SH-SY5Y (cell line): Measurements from ENCODE around the gene MLN.

Experiments used
- GATA2 ChIP-seq: IDR thresholded peaks from 2 replicates; pipeline ENCODE4 v1.6.1; 2011; ENCODE audit warnings: mild to moderate bottlenecking, low read depth, low read length
- GATA3 ChIP-seq: IDR thresholded peaks from 2 replicates; pipeline ENCODE4 v1.6.1; 2011; ENCODE audit warnings: low read depth, mild to moderate bottlenecking, low read length, moderate library complexity

GRCh38 chr6:33818293-33818692, 14.5 kb upstream of the MLN start:
- no peak for TF ChIP-seq GATA3
- no peak for TF ChIP-seq GATA2
